Chondrocyte (in vitro differentiated cells): ENCODE data around the gene ST7L. TPM values are rescaled to one million over a fixed set of nuclear protein-coding genes. Genes with fewer than 3 reads are reported as not detected.

Experiments used
- DNase-seq: peaks from one replicate; pipeline ENCODE4 v3.0.0; 2021; ENCODE audit warnings: mixed read lengths, low spot score
- H3K27ac Mint-ChIP-seq: one replicate; pipeline ENCODE4 v1.8.0; 2021; ENCODE audit warnings: mild to moderate bottlenecking, moderate library complexity, mixed read lengths; ENCODE audit not compliant: unreplicated experiment
- H3K27me3 Mint-ChIP-seq: 2 replicates; pipeline ENCODE4 v1.8.0; 2021; ENCODE audit warnings: low read depth, mixed read lengths
- H3K36me3 Mint-ChIP-seq: 2 replicates; pipeline ENCODE4 v1.8.0; 2021; ENCODE audit warnings: low read depth, mixed read lengths
- H3K4me1 Mint-ChIP-seq: 2 replicates; pipeline ENCODE4 v1.8.0; 2021; ENCODE audit warnings: low read depth, mild to moderate bottlenecking, mixed read lengths
- H3K4me3 Mint-ChIP-seq: one replicate; pipeline ENCODE4 v1.8.0; 2021; ENCODE audit warnings: mild to moderate bottlenecking, moderate library complexity, mixed read lengths; ENCODE audit not compliant: unreplicated experiment
- H3K9me3 Mint-ChIP-seq: 2 replicates; pipeline ENCODE4 v1.8.0; 2021; ENCODE audit warnings: low read depth, mixed read lengths
- CTCF ChIP-seq: fragments of 200-600 bp; sonication (generic); IDR thresholded peaks from 2 replicates; pipeline ENCODE4 v1.5.0; 2021; ENCODE audit warnings: antibody characterized with exemption, mild to moderate bottlenecking, moderate library complexity
- total RNA-seq: library from RNA; stranded (reverse); gene quantifications from 3 replicates; pipeline ENCODE4 v1.2.1, GENCODE V29; 2021

The ST7L gene
- total RNA-seq, 1 donor from 2014 or later, result 14.4 TPM

GRCh38 chr1:112527266-112528010, 91.5 kb downstream of the ST7L start:
- H3K27me3 Mint-ChIP-seq, result no peaks in the 10 kb centered on the region
- TF ChIP-seq CTCF, result no peak
- H3K4me3 Mint-ChIP-seq, result no peak overlapping the region
- peak overlapping the region; percentile 71 for H3K27ac Mint-ChIP-seq
- H3K9me3 Mint-ChIP-seq, result no peaks in the 10 kb centered on the region
- DNase-seq, result no peak
- peaks cover 80% of the 10 kb centered on the region for H3K4me1 Mint-ChIP-seq
- H3K36me3 Mint-ChIP-seq, result peaks cover 6% of the 10 kb centered on the region

GRCh38 chr1:112524986-112525385, 94.0 kb downstream of the ST7L start:
- Mint-ChIP-seq H3K36me3 (peaks cover 8% of the 10 kb centered on the region), H3K4me1 (peaks cover 66% of the 10 kb centered on the region), H3K4me3 (no peak overlapping the region), H3K9me3 (no peaks in the 10 kb centered on the region), H3K27ac (peak overlapping the region; percentile 81), H3K27me3 (no peaks in the 10 kb centered on the region)
- no peak for TF ChIP-seq CTCF
- no peak for DNase-seq

- DNase-seq, result no peak
- H3K4me1 Mint-ChIP-seq, result peaks cover 59% of the 10 kb centered on the region
- peaks cover 8% of the 10 kb centered on the region for H3K36me3 Mint-ChIP-seq
- TF ChIP-seq CTCF, result no peak
- no peaks in the 10 kb centered on the region for H3K9me3 Mint-ChIP-seq
- H3K4me3 Mint-ChIP-seq, result no peak overlapping the region
- H3K27ac Mint-ChIP-seq, result peak overlapping the region; percentile 81
- no peaks in the 10 kb centered on the region for H3K27me3 Mint-ChIP-seq
Observed at GRCh38 chr1:112524251-112524650, 94.7 kb downstream of the ST7L start.

GRCh38 chr1:112522621-112523020, 96.3 kb downstream of the ST7L start:
- H3K9me3 Mint-ChIP-seq, result no peaks in the 10 kb centered on the region
- no peak overlapping the region for H3K4me3 Mint-ChIP-seq
- peaks cover 8% of the 10 kb centered on the region for H3K36me3 Mint-ChIP-seq
- peaks cover 42% of the 10 kb centered on the region for H3K4me1 Mint-ChIP-seq
- H3K27me3 Mint-ChIP-seq, result no peaks in the 10 kb centered on the region
- peak overlapping the region; percentile 68 for H3K27ac Mint-ChIP-seq
- no peak for TF ChIP-seq CTCF
- no peak for DNase-seq

GRCh38 chr1:112520166-112520565, 98.8 kb downstream of the ST7L start:
- no peak overlapping the region for H3K4me3 Mint-ChIP-seq
- peaks cover 7% of the 10 kb centered on the region for H3K36me3 Mint-ChIP-seq
- H3K27me3 Mint-ChIP-seq, result peaks cover 1% of the 10 kb centered on the region
- no peak for DNase-seq
- peaks cover 39% of the 10 kb centered on the region for H3K4me1 Mint-ChIP-seq
- TF ChIP-seq CTCF, result no peak
- no peaks in the 10 kb centered on the region for H3K9me3 Mint-ChIP-seq
- H3K27ac Mint-ChIP-seq, result no peak overlapping the region
